A673 (cell line): ENCODE measurements around the gene TAS1R1.

Source experiments
- EZH2 ChIP-seq: fragments of 200-600 bp; sonication (generic); IDR thresholded peaks from 2 replicates; pipeline ENCODE4 v1.6.1; 2017; ENCODE audit warnings: borderline replicate concordance, low read depth, mild to moderate bottlenecking, mixed read lengths, antibody characterized with exemption, low read length; ENCODE audit not compliant: poor library complexity, severe bottlenecking
- TF ChIP-seq, protein P1 (sequence below): fragments of 300-800, 200-600 bp; sonication (generic); conservative IDR thresholded peaks from 2 replicates; pipeline ENCODE4 v1.5.1; 2017; ENCODE audit warnings: low read depth, mild to moderate bottlenecking, antibody characterized with exemption, low read length, moderate library complexity, mixed read lengths

- TF ChIP-seq, protein P1, sequence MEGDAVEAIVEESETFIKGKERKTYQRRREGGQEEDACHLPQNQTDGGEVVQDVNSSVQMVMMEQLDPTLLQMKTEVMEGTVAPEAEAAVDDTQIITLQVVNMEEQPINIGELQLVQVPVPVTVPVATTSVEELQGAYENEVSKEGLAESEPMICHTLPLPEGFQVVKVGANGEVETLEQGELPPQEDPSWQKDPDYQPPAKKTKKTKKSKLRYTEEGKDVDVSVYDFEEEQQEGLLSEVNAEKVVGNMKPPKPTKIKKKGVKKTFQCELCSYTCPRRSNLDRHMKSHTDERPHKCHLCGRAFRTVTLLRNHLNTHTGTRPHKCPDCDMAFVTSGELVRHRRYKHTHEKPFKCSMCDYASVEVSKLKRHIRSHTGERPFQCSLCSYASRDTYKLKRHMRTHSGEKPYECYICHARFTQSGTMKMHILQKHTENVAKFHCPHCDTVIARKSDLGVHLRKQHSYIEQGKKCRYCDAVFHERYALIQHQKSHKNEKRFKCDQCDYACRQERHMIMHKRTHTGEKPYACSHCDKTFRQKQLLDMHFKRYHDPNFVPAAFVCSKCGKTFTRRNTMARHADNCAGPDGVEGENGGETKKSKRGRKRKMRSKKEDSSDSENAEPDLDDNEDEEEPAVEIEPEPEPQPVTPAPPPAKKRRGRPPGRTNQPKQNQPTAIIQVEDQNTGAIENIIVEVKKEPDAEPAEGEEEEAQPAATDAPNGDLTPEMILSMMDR = no peak
- TF ChIP-seq EZH2 = no peak
Measured at GRCh38 chr1:6521536-6521935, 33.6 kb upstream of the TAS1R1 start.
